AG08395 (cell line): ENCODE data around the gene YY2.
"Not testable (repeated sequence)": the region's sequence is repeated elsewhere in the genome, so short reads cannot be mapped to it uniquely, and the experiment has no call there.

Source experiments
- DNase-seq: peaks from one replicate; pipeline ENCODE4 v3.0.0; 2012; ENCODE audit warnings: mixed read lengths, low spot score

YY2 gene

DNA sequence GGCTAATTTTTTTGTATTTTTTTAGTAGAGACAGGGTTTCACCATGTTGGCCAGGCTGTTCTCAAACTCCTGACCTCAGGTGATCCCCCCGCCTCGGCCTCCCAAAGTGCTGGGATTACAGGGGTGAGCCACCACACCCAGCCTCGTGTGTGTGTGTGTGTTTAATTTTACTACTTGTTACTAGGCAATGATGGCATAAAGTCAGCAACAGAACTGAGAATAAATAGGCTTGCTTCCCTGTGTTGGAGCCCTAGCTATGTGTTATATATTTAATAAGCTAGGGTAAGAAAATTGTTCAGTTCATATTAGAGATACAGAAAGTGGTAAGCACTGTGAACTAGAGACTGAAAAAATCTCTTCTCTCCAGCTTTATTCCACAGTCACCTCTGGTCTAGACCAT, 18.4 kb downstream of the YY2 start:
- not testable (repeated sequence) for DNase-seq

DNA sequence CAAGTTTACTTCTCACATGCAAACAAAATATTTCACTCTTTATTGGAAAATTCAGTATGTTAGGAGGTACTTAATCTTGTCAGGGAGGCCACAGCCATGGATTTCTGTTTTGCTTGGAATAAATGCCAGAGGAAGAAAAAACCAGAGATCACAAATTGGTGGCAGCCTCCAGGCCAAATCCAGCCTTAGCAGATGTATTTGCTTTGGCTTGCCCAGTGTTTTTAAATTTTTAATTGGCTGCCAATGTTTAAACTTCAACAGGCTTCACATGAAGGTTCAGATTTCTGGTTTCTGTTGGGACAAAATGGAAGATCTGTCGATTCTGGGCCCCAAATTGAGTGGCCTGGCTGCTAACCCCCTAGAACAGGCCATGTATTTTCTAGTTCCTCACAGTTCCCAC, 19.2 kb downstream of the YY2 start:
- DNase-seq = no peak

DNA sequence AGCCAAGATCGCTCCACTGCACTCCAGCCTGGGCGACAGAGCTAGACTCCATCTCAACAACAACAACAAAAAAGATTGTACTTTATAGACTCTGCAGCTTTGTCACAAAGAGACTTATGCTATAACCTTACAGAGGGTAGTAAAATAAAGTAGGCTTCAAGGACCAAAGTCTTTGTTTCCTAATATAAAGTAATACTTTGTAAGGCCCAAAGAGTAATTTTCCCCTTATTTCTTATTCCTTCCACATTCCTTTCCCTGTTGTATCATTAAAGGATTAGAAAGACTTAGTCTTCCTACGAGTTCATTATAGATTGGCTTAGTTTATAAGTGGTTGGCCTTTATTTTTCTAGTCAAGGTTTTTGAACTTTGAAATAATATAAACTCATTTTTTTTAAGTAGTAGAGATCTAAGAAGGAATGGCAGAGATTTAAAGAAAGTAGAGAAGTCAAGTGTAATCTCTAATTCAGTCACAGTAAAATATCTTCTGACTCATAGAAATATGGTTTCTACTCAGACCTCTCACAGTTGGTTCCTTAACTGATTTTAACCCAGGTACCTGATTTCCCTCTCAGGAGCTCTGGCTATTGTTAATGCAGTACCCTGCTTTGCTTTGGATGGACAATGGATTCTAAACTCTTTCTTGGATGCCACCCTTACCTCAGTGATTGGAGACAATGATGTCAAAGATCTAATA, 26.2 kb downstream of the YY2 start:
- DNase-seq = no peak

DNA sequence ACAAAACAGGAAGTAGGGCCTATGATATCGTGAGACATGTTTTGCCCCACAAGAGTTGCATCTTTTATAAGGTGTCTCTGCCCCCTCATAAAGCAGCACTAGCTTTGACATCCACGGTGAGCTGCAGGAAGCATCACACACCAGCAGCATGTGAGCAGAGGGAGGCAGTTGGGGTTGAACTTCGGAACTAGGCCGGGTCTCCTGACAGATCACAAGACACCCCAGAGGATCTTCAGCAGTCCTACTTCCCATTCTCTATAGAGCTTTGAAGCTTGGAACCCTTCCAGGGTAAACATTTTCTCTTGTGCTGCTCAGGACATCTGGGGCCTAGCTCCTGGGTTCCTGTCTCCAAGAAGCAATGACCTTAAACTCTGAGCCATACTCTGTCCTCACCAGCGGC, 27.5 kb downstream of the YY2 start:
- DNase-seq = no peak

DNA sequence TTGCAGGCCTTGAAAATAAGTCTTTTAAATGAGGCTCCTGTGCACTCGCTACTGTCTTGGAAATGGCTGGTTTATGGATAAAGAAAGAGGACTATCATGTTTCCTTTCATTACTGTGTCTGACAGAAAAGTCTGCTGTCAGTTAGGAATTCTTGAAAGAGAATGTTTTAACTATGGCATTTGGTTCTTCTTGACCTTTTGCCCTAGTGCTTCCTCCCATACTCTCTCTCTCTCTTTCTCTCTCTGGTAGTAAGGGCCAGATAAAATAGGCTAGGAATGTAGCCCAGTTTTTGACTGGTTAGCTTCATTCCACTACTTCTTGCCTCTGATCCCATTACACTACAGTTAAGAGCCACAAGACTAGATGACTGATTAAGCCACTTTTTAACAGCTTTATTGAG, 29.8 kb downstream of the YY2 start:
- DNase-seq = no peak

DNA sequence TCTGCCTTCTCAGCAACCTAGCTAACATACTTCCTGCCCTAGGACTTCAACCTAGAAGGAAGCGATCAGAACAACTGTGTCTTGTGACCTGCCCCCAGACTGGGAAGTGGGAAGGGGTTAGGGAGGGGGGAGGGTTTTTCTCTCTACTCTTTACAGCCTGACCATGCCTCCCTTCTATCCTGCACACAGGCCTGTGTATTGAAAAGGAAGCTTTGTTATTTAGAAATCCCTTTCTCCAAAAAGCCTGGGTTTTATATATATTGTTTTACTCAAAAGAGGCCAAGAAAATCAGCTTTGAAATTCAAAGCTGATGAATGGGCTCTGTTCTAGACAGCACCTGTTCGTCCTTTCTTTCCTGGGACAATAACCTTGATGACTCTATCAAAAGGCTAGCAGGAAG, 49.5 kb downstream of the YY2 start:
- no peak for DNase-seq

DNA sequence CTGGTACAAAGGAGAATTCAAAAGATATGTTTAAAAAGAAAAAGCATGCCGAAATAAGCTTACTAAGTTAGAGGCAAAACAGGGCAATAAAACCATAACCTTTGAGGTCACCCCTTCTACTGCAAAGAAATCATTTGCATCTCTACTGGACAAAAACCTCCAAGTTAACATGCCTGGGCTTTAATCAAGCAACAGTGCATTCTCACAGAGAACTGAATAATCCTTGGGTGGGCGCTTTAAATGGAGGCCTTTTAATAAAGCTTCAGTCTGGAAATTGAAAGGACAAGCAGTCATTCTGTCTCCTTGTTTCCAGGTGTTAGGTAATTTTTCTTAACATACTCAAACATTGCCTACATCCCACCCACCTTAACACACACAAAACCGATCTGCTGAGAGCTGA, 50.2 kb downstream of the YY2 start:
- no peak for DNase-seq

DNA sequence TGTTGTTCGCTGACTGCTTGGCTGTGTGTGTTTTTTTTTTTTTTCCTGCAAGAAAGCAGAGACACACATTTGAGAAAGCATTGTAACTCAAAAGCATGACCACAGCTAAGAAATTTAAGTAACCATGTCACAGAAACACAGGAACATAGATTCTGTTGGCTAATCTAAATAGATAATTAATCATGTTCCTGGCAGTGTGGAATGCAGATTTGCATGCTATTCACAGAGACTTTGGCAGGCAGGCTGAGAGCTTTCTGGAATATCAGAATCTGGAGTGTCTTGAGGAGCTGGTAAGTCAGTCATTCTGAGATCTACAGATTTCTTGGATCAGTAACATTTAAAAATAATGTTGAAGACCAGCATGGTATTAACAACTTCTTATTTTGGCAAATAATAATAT, 51.5 kb downstream of the YY2 start:
- DNase-seq = peak; percentile 6
